ENCODE results near the gene FAF1.

FAF1 gene

GRCh38 chr1:50415235-50416149 lies 544.6 kb downstream of the FAF1 start:
- DNase-seq (ENCODE audit: low spot score), result no peak

DNA sequence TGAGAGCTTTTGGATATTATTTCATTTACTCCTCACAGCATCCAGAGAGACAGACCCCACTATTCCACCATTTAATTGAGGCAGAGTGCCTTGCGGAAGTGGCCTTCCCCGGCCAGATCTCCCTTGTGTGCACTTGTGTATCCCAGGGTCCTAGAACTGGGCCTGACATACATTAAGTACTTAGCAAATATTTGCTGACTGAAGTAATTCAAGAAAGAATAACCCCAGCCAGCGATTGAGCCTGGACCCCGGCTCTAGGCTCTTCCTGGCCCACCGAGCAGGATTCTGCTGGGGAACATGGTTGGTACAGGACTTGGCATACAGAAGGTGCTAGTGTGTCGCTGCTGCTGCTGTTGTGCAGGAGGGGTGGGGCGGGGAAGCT lies 545.2 kb downstream of the FAF1 start:
- DNase-seq (ENCODE audit: low spot score), result no peak

GRCh38 chr1:50412813-50413476 lies 547.1 kb downstream of the FAF1 start:
- DNase-seq (ENCODE audit: low spot score), result no peak

- no peak for DNase-seq (ENCODE audit: low spot score)
Measured at GRCh38 chr1:50405814-50406213, 554.3 kb downstream of the FAF1 start.

DNA sequence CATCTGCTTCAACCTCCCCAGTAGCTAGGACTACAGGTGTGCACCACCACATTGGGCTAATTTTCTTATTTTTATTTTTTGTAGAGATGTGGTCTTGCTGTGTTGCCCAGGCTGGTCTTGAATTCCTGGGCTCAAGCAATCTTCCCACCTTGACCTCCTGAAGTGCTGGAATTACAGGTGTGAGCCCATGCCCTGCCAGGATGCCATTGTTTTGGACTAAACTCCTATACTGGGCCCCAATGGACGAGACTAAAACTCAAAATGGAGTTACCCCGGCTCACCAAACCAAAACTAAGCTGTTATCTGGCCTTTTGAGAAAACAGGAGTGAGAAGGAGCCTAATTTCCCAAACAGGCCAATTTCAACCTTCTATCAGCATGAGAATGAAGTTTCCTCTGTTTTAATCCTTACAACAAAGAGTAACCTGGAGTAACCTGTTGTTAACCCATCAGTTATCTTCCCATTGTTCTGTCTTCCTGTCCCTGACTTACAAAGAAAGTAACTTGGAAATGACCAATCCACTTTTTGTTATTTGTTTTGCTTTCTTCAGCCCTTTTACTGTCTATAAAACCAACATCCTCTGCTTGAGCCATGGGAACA lies 566.4 kb downstream of the FAF1 start:
- DNase-seq (ENCODE audit: low spot score), result no peak

Data from RKO (cell line).